Colon (tissue), 2 donors: Measurements from ENCODE around the gene RAN.
"Not testable (repeated sequence)": the region's sequence is repeated elsewhere in the genome, so short reads cannot be mapped to it uniquely, and the experiment has no call there.

Experiments
- FAIRE-seq: peaks from 2 replicates; lab custom pipeline; 2012; peaks lifted over from hg19 to GRCh38; lab: Jason Lieb, UNC
- donor health status: control.
- donor health status: control.

Gene RAN

DNA sequence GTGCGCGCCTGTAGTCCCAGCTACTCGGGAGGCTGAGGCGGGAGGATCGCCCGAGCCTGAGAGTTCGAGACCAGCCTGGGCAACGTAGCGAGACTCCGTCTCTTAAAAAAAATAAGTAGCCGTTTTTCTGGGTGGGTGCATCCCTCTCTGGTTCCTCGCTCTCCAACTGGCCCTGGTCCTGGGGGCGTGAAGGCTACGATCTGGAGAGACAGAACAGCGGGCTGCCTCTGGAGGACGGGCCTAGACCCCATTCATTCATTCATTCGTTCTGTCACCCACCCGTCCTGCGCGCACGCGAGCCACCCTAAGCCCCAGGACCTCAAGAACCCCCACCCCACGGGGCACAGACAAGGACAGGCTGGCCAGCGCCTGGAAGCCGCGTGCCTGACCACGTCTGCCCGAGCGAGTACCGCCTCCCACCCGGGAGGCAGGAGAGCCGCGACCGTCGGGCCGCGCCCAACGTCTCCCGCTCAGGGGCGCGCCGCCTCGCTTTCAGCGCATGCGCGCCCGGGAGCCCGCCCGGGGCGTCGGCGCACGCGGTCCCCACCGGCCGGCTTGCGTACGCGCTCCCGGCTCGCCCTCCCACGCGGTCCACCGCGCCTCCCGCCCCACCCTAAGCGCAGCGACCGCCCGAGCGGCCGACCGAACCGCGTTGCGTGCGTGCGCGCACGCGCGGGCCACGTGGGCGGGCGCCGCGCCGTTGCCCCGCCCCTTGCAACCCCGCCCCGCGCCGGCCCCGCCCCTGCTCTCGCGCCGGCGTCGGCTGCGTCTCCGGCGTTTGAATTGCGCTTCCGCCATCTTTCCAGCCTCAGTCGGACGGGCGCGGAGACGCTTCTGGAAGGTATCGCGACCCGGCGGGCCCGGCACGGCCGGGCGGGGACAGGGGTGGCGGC lies at the start of gene RAN:
TSS of gene RAN (plus strand) at position 781 of the 893 bp plus-strand sequence. CDS start 528 bp downstream, outside the sequence.
- FAIRE-seq, result no peak

DNA sequence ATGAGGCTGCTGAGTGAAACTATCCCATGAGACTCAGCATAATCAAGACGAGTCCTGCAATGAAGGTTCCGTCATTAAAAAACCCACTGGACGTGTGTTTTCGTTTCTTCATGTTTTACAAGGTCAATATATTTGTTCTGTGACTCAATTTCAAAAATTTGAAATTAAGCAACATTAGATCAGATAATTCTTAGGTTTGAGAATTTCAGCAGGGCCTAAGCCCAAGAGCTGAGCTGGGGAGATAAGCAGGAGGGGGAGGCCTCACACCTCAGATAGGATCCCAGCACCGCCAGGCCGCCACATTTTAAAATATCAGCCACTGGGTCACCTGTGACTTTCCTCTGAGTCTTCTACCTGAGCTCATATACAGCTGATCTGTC lies 46.1 kb upstream of the RAN start:
- FAIRE-seq, result no peak

DNA sequence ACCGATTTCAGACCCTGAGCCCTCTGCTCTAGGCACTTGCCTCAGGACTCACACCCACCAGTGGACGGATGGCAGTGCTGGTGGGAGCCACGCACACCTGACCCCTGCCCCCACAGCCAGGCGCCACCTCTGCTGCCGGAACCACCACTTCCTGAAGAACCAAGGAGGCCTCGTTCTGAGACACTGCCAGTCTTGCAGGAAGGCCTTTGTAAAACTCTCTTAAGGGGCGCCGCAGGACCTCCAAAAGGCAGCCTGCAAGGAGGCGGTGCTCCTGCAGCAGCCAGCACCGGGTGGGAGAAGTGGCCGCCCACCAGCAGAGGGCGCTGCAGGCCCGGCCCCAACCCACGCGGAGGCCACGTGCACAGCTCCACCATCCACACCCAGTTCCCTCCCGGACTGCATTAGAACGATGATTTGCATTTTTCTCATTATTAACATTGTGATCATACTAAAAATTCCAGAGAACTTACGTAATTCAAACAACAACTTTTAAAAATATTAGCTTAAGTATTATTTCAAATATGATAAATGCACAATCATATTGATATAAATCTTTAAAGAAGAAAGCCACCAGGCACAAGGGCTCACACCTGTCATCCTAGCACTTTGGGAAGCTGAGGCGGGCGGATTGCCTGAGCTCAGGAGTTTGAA lies 45.6 kb upstream of the RAN start:
- FAIRE-seq, result no peak

DNA sequence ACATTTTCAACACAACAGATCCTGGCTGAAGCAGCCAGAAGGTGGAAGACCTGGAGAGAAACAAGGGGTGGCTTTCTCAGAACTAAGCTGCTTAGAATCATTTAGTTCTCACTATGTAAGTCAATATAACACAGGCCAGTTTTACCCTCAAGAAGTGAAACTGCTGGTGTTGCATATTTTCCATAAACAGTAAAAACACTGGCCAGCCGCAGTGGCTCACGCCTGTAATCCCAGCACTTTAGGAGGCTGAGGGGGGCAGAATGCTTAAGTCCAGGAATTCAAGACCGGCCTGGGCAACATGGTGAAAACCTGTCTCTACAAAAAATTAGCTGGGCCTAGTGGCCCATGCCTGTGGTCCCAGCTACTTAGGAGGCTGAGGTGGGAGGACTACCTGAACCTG lies 44.4 kb upstream of the RAN start:
- no peak for FAIRE-seq

DNA sequence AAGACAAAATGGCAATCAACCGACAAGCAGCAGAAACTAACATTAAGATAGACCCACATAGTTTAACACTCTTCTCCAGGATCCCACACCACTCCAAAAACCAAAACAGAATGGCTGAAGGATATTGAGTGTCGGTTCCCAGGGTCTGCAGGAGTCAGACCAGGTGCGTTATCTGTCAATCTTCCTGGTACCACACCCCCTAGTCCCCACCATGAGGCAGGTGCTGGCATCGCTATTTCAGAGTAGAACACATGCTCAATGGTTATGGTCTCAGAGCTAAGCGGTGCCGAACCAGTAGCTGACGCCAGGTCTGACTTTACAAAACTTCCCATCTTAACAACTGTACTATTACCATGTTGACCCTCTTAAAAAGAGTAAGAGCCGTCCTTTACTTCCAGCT lies 43.0 kb upstream of the RAN start:
- FAIRE-seq, result no peak

DNA sequence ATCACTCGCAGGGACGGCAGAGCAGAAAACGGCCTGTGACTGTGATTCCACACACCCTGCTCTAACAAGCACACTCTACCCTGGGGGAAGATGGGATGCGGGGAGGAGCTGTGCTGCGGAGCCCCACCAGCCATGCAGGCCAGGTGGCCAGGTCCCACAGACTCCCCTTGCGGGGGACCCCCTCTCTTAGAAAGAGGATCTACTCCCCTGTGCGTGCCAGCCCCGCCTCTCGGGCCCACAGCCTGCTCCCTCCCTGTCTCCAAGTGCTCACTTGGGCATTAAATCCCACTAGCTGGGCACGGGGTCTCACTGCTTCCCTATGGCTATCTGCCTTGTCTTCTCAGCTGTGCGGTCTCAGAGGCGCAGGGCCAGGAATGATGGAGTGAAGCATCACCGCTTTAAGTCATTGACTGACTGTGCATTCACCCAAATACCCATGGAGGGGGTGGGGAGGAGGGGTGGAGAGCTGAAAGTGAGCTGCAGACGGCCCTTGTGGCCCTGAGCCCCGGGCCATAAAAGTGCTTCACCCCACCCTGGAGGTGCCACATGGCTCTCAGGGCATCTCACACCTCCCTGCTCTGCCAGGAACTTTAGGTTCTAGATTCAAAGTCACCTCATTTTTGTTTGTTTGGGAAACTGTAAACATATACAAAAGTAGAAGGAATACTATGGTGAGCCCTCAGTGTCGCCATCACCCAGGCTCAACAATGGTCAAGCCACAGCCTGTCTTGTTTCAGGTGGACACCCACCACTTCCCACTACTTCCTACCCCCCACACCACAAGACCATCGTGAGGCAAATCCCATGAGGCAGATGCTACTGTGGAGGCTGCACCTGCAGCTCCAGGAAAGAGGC lies 42.2 kb upstream of the RAN start:
- FAIRE-seq, result no peak

DNA sequence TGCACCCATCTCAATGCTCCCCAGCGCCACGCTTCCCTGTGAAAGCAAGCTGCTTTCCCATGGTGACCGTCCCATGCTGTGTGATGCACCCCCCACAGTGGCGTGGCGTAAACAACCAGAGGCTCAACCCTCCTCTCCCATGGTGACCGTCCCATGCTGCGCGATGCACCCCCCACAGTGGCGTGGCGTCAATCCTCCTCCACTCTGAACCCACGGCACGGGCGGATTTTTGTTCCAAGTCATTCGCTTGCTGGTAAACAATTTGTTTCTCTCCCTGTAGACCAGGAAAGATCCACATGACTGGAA lies 41.7 kb upstream of the RAN start:
- FAIRE-seq, result no peak

DNA sequence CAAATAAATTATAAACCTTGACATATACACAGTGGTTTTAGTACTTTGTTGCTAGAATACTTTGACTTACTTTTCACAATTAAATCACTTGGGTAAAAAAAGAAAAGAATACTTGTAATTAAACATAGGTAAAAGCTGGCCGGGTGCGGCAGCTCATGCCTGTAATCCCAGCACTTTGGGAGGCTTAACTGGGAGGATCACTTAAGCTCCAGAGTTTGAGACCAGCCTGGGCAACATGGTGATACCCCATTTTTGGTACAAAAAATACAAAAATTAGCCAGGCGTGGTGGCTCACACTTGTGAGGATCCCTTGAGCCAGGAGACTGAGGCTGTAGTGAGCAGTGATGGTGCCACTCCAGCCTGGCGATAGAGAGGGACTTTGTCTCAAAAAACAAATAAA lies 40.6 kb upstream of the RAN start:
- no peak for FAIRE-seq

DNA sequence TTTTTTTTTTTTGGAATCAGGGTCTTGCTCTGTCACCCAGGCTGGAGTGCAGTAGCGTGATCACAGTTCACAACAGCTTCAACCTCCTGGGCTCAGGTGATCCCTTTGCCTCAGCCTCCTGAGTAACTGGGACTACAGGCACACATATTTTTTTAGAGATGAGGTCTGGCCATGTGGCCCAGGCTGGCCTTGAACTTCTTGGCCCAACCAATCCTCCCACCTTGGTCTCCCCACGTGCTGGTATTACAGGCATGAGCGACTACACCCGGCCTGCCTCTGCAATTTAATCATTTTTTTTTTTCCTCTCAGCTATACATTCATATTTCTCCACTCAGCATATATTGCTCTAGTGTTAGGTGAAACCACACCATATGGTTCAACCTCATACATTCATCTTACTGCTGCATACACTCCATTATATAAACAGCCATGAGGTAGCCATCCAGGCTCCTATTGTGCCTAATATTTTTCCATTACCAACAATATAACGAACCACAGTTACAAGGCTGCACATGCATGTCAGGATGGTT lies 39.9 kb upstream of the RAN start:
- FAIRE-seq, result no peak

DNA sequence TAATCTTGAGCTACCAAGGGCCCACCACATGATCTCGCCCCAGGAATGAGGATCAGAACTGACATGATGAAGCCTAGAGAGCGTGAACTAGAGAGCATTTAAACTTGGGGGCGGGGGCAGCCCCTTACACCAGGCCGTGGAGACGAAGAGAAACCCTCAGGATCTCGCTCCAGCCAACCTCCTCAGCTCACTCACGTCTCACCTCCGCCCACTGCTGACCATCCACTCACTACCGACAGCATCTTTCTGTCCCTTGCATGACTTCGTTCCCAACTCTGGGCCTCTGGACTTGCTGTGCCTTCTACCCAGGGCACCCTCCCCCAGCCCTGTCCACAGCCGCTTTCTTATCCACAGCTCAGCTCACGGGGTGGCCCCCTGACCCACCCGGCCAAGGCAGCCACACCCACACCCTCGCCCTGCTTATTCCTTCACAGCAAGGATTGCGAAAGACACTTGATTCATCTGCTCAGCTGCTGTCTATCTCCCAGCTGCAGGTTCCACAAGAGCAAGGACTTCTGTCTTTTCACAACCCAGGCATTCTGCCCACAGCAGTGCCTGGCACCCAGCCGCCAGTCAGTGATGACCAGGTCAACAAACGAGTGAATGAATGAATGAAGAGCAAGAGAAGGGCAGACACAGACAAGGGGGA lies 39.2 kb upstream of the RAN start:
- no peak for FAIRE-seq

DNA sequence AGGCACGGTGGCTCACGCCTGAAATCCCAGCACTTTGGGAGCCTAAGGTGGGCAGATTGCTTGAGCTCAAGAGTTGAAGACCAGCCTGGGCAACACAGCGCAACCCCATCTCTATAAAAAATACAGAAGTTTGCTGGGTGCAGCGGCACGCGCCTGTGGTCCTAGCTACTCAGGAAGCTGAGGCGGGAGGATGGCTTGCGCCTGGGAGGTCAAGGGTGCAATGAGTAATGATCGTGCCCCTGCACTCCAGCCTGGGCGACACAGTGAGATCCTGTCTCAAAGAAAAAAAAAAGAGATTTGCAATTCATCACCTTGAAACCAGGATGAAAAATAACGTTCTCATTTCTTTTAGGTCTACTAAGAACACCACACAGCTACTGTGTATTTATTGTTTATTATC lies 36.9 kb upstream of the RAN start:
- FAIRE-seq, result no peak

DNA sequence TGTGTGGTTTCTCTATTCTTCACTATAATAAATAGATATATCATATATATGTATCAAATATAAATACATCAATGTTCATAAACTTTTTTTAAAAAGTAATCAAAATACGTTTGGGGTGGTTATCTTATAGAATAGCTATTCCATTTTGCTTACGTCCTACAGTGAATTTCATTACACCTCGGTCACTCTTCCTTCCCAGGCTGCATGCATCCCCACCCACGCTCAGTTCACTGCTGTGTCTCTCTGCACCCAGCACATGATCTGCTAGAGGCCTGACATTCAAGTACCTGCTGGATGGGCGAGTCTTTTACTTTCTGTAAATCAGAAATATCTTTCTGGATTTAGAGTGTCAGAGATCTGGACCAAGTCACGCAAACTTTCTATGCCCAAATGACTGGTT lies 36.4 kb upstream of the RAN start:
- FAIRE-seq, result no peak

DNA sequence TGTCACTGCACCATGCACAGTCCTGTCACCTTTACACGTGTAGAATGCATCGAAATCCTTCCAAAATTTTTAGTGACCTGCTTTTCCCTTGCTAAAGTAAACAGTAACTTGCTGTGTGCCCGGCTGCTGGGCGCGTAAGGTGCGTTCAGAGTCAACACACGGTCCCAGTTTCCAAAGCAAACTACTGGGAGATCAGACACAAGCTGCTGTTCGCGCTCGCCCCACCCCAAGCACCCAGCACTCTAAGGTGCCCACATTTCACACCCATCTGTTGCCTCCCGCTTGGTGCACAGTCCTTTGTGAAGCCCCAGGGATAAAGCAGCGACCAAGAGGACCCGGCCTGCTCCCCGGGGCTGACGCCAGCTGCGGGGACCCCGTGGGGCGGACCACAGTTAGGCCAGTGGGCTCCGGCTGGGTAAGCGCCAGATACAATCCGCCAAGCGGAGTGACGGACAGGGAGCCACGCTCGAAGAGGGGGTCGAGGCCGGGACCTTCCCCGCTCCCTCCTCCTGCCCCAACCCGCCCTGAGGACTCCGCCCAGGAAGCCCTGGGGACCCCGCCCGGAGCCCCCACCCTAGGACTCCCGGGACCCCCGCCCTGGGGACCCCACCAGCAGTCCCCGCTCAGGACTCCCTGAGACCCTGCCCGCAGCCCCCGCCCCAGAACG lies 33.4 kb upstream of the RAN start:
- FAIRE-seq, result no peak

DNA sequence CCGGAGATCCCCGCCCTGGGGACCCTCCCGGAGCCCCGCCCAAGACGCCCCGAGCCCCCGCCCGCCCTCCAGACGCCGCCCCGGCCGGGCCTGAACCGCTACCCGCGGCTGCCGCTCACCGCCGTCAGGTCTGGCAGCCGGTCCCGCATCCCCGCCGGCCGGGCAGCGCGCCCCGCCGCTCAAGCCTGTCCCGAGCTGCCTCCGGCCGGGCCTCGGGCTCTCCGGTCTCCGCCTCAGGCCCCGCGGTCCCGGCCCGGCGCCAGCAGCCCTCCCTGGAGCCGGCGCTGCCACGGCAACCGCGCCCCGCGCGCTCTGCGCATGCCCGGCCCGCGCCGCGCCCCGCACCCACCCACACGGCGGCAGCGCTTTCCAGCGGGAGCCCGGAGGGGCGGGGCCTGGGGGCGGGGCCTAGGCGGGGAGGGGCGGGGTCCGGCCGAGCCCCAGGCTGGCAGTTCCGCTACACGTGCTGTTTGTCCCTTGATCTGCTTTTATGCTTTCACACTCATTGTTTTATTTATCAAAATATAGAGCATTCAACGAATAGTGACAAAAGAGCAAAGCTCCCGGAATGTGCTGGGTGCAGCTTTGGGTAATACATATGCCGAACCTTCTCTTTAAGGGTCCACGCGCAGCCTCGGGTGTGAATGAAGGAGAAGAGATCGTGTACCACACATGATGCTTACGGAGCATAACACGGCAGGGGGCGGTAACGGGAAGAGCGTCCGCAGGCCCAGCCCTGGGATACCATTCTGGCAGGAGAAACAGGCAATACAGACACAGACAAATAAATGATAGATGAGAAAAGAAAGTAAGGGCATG lies 32.7 kb upstream of the RAN start, which contains the start of gene STX2:
TSS of gene STX2 (minus strand) at position 300 of the 819 bp plus-strand sequence. CDS start at position 149, 151 bp downstream.
- FAIRE-seq, result no peak

DNA sequence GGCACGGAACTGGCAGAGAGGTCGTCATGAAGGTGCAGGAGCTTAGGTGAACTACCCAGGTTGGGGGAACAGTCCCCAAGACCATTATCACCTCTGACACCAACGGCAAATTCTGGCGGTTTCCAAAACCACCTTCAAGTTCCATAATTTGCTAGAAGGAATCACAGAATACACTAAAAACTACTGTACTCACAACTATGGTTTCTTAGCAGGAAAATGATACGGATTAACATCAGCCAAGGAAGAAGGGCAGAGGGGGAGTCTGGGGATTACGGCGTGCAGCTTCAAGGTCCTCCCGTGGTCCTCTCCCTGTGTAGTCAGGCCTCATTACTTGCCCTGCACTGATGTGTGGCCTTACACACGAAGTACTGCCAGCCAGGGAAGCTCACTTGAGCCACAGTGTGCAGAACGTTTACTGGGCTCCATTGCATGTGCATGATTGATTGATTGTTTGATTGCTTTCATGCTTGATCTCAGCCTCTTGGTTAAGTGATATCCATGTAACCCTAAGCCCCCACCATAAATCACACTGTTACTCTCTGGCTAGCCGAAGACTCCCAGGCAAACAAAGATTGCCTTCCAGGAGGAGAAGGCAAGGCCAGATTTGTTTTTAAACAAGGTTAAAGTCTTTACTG lies 32.0 kb upstream of the RAN start:
- no peak for FAIRE-seq

DNA sequence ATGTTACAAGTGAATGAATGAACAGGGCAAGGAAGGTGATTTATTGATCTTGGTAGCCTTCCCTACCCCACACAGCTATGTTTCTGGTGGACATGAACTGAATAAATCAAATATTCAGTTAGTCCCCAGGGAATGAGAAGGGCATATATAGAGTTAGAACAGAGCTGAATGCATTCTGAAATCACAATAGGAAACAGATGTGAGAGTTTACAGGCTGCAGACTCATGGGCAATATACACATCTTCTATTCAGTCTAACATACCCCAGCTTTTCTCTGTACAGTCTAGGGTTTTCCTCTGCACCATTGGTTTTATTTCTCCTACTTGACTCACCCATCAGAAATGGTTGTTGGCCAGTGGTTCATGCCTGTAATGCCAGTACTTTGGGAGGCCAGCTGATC lies 25.5 kb upstream of the RAN start:
- no peak for FAIRE-seq

DNA sequence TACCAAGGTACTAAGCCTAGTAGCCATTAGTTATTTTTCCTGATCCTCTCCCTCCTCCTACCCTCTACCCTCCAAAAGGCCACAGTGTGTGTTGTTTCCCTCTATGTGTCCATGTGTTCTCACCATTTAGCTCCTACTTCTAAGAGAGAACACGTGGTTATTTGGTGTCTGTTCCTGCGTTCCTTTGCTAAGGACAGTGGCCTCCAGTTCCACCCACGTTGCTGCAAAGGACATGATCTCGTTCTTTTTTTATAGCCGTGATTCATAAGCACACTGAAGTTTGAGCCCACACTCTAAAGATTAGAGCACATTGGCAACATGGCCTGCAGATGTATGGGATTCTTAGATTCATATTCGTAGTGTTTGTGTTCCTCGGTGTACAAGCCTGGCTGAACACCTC lies 24.8 kb upstream of the RAN start:
- no peak for FAIRE-seq

DNA sequence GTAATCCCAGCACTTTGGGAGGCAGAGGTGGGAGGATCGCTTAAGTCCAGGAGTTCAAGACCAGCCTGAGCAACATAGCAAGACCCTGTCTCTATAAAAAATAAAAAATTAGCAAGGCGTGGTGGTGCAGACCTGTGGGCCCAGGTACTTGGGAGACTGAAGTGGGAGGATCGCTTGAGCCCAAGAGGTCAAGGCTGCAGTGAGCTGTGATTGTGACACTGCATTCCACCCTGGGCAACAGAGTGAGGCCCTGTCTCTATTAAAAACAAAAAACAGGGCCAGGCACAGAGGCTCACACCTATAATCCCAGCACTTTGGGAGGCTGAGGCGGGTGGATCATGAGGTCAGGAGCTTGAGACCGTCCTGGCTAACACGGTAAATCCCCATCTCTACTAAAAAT lies 23.8 kb upstream of the RAN start:
- FAIRE-seq, result not testable (repeated sequence)

DNA sequence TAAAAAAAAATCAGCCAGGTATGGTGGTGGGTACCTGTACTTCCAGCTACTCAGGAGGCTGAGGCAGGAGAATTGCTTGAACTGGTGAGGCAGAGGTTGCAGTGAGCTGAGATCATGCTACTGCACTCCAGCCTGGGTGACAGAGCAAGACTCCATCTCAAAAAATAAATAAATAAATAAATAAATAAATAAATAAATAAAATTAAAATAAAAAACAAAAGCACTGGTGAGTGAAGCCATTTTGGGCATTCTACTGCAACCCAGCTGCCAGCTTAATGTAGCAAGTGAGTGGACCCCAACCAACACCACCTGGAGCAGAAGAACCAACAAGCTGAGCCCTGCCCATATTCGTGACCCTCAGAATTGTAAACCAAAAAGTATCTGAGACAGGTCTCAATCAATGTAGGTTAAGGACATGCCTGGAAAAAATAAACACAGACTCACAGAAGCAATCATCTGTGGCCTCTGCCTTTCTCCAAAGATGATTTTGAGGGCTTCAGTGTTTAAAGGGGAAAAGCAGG lies 23.0 kb upstream of the RAN start:
- FAIRE-seq, result not testable (repeated sequence)
